ENCODE measurements around the gene UBE4B.
"Not testable (repeated sequence)": the region's sequence is repeated elsewhere in the genome, so short reads cannot be mapped to it uniquely, and the experiment has no call there.

The UBE4B gene

DNA sequence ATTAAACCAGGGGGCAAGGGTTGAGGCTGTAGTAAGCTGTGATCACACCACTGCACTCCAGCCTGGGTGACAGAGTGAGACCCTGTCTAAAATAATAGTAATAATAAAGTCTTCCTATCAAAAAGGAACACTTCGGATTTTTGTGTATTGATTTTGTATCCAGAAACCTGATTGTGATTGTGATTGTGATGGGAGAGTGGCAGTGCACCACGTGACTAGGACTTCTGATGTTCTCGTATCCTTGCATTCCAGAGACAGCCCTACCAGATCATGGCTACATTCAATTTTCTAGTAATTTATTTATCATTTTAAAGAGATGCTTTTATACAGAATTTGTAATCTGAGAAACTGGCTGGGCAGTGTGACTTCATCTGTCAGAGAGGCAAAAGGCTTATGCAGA is 175.1 kb downstream of the UBE4B start:
- DNase-seq (ENCODE audit: low read depth in 2 of 3, low spot score in 2 of 3): no peak

GRCh38 chr1:10208537-10208936 is 175.8 kb downstream of the UBE4B start:
- no peak for DNase-seq (ENCODE audit: low read depth in 2 of 3, low spot score in 2 of 3)

DNA sequence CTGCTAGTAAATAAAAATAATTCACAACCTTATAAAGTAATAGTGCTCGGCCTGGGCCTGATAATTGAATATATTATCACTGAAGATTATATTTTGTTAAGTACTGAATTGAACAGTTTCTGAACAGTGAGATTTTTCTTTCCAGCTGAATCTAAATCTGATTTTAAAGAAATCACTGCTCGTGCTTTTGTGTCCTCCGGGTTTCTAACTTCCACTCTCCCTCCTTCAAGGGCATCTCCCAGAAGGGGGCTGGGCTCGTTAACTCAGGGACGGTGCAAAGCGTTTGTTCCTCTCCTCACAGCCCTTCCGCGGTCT is 176.8 kb downstream of the UBE4B start:
- DNase-seq (ENCODE audit: low read depth in 2 of 3, low spot score in 2 of 3): no peak

- DNase-seq (ENCODE audit: low read depth in 2 of 3, low spot score in 2 of 3): peak; percentile 92 to 97 (median 94)
Measured at GRCh38 chr1:10209905-10210810, 177.4 kb downstream of the UBE4B start, which contains the start of gene KIF1B. Gene KIF1B (plus strand): TSS chr1:10210570. CDS start chr1:10232329, 21,759 bp downstream.

DNA sequence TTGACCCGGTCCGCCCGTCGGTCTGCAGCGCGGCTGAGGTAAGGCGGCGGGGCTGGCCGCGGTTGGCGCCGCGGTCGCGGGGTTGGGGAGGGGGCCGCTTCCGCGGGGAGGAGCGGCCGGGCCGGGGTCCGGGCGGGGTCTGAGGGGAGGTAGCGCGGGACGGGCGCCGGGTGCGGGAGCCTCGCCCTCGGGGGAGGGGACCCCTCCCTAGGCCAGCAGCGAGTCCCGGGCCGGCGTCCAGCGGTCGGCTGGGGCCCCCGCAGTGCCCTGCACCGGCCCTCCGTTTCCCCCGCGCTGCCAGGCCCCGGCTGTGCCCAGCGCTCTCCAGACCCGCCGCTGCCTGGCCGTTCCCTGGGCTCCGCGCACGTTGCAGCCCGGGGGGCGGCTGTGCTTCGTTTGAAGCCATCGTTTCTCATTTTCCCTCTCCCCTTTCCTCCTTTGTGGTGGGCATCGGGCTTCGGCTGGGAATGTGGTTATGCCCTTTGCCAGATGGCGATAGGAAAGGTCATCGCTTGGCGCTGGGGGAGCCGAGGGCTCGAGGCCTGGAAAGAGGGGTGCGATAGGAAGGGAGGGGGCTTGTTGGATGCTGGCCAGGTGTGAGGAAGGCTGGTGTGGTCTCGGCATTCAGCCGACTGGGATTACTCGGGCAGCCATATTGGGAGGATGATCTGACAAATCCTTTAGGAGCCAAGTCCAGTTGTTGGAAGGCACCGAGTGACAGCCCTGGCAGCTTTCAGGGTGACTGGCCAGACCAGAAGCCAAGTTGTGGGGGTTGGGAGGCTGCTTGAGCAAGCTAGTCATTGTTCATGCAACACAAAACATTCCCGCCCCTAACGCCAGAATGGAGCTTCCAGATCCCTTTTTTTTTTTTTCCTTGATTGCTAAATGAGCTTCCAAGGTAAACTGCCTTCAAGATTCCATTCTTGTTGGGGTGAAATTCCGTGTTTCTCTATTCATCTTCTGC is 178.4 kb downstream of the UBE4B start:
- no peak for DNase-seq (ENCODE audit: low read depth in 2 of 3, low spot score in 2 of 3)

DNA sequence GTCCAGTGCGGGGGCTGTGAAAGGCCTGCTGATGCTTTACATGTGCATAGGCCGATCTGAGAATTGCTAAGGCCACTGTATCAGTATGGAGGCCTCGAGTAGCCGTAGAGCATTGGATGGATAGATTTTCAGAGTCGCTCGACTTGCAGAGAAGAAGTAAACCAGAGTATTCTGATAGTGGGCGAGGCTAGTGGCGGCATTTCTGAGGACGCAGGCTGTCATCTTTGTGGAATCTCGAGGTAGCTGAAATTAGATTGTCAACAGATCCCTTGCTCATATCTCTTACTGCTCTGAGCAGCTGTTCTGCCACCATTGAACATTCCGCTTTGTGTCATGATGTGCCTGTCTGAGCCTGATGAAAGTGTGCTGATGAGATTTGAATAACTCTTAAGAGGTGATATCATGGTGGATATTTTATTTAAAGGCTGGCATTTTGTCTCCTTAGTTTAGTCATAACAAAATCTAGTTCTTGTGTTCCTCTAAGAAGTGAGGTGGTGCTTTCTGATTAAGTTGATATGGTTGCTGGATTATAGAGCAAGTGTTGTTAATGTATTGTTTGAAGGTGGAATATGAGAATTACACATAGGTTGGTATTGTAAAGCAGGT is 179.2 kb downstream of the UBE4B start:
- DNase-seq (ENCODE audit: low read depth in 2 of 3, low spot score in 2 of 3): no peak

GRCh38 chr1:10212476-10212875 is 179.7 kb downstream of the UBE4B start:
- DNase-seq (ENCODE audit: low read depth in 2 of 3, low spot score in 2 of 3): no peak

GRCh38 chr1:10213186-10213705 is 180.5 kb downstream of the UBE4B start:
- DNase-seq (ENCODE audit: low read depth in 2 of 3, low spot score in 2 of 3): no peak

DNA sequence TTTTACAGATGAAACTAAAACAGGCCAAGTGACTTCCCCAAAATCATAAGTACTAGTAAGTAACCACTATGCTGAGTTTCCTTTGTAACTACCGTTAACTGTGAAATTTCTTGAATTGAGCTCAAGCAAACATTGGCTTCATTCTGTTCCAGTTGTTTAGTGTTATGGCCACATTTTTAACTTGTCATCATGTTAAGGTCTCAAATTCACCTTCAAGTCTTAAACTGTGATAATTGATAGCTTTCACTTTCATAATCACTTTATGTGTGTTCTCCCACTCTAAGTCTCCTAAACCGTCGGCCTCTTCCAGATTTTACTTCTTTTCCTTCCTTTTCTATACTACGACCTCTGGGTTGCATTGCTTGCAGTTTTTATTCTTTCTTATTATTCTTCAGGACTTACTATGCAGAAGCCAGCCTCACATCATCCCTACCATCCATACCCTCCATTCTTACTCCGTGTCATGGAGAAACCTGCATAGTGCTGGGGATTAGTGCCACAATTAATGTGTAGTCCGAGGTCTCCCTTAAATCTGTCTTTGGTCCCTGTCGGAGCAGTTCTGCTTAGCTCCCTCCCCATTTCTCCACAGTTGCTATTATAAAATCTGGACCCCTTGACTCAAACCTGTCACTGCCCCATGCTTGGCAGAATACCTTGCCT is 183.5 kb downstream of the UBE4B start:
- no peak for DNase-seq (ENCODE audit: low read depth in 2 of 3, low spot score in 2 of 3)

DNA sequence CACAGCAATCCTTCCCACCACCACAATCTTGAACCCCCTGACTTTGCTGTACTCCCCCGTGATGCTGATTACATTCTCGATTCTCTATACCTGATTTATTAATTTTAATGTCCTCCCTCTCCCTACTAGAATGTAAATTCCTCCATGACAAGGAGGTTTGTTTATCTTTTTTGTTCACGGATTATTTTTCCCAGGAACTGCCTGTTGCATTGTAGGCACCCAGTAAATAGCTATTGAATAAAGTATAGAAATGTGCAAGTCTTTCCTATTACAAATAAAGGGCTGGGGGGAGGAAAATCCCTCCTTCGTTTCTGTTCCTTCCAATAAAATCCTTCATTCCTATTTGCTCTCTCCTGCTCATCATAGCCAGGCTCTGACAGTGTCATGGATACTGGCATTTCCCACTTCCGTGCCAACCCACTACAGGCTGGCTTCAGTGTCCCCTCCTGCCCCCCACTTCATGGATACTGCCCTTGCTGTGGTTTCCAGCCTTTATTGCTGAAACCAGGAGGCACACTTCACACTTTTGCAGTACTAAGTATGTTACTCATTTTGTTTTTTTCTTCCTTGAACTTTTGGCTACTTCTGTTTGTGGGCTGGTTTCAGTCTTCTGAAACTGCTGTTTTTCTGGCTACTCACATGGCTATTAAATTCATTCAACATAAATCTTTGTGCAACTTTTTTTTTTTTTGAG is 185.1 kb downstream of the UBE4B start:
- DNase-seq (ENCODE audit: low read depth in 2 of 3, low spot score in 2 of 3): no peak

GRCh38 chr1:10220200-10220599 is 187.4 kb downstream of the UBE4B start:
- DNase-seq (ENCODE audit: low read depth in 2 of 3, low spot score in 2 of 3): no peak

- DNase-seq (ENCODE audit: low read depth in 2 of 3, low spot score in 2 of 3): not testable (repeated sequence)
Measured at GRCh38 chr1:10220657-10221056, 187.9 kb downstream of the UBE4B start.

GRCh38 chr1:10225573-10225972 is 192.8 kb downstream of the UBE4B start:
- DNase-seq (ENCODE audit: low read depth in 2 of 3, low spot score in 2 of 3): no peak

DNA sequence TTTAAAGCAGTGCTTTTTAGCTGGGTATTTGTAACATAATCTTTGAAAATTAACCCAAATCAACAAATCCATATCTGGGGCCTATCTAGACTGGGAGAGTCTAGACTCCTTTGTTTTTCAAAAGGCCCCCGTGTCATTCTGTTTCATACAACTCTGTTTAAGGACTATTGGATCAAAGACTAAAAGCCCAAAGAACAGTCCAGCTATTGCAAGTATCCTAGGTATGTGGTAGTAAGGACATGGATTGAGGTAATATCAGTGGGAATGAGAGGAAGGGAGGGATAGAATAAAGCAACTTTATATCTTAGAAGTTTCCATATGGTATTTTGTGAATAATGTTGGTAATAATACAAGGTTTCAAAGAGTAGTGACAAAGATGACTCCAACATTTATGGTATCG is 195.8 kb downstream of the UBE4B start:
- no peak for DNase-seq (ENCODE audit: low read depth in 2 of 3, low spot score in 2 of 3)

DNA sequence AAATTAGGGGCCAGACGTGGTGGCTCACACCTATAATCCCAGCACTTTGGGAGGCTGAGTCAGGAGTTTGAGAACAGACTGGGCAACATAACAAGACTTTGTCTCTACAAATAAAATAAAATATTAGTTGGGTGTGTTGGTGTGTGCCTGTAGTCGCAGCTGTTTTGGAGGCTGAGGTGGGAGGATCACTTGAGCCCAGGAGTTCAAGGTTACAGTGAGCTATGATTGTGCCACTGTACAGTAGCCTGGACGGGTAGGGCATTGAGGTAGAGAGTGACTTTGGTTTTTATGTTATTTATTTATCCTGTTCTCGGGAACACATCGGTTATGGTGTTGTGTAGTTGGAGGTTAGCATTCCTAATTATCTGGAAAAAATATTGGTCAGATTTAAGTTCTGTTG is 197.1 kb downstream of the UBE4B start:
- no peak for DNase-seq (ENCODE audit: low read depth in 2 of 3, low spot score in 2 of 3)
